Measurements from ENCODE around the gene CCND1.

The CCND1 gene

DNA sequence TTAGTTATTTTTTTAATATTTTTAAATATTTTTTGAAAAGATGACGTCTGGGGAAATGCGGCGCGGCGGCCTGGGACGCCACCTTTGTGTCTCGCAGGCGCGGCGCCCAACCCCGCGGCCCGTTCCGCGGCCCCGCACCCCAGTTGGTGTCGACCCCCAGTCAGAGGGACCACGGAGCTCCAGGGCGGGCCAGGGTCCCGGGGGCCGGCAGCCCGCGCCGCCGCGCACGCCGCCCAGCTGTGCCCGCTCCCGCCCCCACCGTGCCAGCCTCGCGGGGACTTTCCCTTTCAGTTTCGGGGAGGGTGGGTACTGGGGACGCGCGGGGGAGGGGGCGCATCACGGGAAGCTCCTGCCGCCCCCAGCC is 1.6 kb downstream of the CCND1 start:
- peak; percentile 45 for DNase-seq

DNA sequence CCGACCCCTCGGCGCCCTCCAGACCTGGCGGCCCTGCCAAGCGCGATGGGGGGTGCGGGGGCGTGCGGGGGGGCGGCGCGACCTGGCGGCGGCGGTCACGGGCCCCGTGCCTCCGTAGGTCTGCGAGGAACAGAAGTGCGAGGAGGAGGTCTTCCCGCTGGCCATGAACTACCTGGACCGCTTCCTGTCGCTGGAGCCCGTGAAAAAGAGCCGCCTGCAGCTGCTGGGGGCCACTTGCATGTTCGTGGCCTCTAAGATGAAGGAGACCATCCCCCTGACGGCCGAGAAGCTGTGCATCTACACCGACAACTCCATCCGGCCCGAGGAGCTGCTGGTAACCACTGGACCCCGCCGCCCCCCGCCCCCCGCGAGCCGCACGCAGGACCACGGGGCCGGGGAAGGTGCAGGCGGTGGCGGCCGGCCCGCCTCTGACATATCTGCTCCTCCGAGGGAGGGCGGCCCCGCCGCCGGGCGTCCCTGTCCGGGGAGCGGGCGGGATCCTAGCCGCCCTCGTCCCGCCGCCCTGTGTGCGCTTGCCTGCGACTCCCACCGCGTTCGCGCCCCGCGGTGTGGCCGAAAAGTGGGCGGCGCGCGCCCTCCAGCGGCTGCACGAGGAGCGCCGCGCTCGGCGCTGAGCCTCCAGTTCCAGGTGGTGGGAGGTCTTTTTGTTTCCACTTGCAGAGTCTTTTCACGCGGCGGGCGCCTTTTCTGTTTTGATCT is 2.1 kb downstream of the CCND1 start:
- DNase-seq = peak; percentile 88

DNA sequence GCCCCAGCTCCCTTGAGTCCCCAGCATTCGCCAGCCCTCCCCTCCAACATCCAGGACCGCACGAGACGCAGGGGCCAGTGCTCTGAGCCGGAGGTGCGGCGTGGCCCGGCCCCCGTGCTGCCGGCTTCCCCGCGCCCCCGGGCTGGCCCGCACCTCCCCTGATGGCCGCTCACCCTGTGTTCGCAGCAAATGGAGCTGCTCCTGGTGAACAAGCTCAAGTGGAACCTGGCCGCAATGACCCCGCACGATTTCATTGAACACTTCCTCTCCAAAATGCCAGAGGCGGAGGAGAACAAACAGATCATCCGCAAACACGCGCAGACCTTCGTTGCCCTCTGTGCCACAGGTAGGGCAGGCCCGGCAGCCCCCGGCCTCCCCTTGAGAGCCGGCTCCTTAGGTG is 2.7 kb downstream of the CCND1 start:
- DNase-seq = no peak

DNA sequence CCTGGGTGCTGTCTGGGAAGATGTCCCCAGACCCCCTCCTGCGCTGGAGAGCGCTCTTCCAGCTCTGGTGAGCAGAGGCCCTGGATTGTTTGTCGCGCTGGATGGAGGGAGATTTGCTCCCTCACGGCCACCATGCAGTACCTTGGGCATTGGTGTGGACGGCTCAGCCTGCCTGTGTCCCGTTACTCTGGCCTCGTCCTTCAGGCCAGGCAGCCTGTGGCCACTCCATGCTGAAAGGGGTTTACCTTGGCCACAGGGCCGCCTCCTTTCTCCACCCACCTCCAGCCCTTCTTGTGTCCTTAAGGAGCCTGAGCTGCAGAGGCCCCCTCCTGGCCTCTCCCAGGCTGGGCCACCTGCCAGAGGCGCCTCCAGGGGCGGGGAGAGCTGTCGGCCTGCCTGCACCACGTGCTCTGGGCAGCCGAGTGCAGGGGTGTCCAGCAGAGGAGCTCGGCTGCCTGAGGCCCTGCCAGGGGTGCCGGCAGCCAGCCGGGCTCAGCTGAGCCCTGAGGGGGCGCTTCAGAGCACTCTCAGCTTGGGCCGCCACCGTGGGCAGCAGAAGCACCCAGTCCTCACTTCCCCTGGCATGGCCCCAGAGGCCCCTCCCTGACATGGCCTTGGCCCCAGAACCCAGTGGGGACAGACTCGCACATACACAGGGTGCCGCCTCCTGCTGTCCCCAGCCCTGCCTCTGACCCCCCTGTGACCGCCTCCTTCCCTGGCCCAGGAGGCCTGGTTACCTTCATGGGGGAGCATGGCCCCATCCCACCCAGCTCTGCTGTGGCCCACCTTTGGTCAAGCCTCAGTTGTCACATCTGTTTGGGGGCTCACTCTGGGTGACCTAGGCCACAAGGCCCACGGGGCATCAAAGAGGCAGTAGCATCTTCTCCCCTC is 3.4 kb downstream of the CCND1 start:
- peak; percentile 70 for DNase-seq

DNA sequence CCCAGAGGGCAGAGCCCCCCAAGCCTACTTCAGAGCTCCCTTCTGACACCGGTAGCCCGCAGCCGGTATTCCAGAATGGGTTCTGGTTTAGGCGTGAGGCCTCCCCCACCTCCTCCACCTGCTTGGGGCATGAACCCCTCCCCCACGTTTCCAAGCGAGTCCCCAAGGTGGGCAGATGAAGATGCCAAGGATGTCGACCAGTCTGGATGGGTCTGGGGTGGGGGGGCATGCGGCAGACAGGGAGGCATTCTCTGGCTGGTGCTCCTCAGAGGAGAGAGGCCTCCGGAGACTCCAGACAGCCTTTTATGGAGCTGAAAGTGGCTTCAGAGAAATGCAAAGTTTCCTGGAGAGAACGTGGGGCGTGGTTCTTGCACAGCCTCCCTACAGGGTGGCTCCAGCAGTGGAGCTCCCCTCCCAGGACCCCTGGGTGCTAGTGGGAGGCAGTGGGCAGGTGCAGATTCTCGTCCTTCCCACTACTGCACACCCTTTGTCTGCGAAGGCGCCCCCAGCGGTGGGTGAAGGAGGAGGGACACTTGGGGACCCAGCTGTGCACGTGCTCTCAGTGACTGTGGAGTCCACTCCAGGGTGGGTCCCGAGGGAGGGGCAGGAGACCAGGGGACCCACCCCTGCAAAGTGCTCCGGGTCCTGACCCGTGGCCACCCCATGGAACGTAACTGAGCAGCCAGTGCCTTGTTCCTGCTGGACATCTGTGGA is 4.2 kb downstream of the CCND1 start:
- no peak for DNase-seq

DNA sequence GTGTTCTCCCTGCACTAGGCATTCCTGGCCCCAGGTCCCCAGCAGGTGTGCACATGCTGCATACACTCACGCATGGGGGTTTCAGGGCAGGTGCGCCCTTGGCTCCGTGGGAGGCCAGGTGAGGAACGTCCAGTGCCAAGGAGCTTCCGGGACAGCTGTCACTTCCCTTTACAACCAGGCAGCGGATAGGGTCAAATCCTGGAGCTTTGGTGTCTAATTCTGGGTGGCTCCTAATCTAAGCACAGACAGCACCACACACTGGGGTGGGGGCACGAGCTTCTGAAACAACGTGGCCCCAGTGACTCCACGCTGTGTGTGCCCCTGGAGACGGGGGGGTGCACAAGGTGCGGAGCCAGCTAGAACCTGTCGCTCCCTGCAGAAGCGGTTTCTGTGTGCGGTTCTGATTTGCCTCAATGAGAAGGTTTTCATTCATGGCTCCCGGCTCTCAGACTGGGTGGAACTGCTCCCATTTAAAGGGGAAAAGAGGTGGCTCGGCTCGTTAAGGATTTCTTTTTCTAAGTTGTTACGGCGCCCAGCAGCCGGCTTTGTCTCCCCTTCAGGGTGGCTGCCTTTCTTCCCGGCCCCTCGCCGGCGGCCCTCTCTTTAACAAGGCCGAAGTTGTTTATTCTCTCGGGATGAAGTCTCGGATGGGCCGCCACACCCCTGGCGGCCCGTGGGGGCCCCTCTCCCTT is 5.0 kb downstream of the CCND1 start:
- DNase-seq = no peak

DNA sequence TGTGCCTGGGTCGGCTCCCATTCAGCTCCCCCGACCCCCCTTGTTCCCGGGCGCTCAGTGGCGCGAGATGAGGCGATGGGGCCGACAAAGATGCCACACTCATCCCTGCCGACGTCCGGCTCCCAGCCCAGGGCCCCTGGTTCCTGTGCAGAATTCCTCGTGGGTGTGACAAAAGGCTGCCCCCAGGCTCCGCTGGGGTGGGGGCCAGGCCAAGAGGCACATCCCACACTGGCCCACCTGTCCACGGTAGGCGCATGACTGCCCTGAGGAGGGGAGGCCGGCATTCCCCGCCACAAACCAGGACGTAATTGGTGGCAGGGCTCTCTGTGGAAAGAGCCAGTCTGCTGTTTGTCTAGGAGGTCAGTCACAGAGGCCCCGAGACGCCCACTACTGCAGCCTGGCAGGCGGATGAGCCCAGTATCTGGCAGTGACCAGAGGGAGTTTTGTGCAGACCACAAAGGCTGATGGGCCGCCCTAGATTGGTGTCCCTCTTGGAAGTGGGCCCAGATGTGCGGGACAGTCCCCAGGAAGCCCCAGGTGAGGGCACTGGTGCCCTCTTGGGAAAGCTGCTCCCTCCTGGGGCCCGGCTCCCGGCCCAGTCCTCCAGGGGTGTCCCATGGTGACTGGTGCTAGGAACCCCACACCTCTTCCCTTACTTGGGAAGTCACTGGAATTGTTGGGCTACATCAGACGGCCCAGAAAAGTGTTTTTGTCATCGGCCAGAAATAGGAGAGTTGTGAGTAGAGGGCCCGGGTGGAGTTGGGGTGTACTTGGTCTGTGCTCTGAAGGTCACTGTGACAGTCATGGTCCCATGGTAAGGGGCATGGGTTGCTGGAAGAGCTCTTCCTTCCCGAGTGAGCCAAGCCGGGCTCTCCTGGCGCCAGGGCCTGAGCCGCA is 5.8 kb downstream of the CCND1 start:
- no peak for DNase-seq

DNA sequence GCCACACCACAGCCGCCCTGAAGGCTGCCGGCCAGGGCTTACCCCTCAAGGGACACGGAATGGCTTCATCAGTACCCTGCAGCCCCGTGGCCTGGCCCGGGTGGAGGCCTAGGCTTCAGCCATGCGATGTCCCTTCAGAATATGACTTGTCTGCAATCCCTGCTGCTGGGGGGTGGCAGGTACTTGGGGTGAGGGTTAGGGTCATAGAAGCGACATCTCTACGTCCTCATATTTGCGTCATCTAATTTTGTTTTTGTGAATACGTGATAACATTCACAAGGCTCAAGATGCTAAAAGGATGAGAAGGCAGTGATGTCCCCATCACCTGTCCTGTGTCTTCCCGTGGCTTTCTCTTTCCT is 6.4 kb downstream of the CCND1 start:
- DNase-seq = no peak

DNA sequence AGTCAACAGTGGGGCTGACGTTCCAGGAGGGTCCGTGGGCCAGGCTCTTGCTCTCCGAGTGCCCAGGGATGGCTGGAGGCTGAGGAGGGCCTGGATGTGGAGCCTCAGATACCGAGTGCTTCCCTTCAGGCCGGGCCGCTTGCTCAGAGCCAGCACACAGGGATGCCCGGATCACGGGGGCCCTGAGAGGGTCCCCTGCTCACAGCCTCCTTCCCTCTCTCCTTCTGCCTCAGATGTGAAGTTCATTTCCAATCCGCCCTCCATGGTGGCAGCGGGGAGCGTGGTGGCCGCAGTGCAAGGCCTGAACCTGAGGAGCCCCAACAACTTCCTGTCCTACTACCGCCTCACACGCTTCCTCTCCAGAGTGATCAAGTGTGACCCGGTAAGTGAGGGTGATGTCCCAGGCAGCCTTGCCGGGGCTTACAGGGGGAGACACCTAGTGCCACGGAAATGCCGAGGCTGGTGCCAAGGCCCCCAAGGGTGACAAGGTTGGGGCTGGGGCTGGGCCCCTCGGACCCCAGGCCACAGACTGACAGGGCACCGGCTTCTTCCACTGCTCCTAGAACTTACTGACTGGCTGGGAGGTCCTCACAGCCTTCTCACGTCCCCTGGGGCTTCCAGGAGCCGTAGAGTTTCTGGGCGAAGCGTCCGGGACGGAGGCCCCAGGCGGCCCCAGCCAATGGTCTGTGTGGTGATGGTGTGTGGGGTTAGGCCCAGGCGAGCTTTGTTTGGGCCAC is 7.0 kb downstream of the CCND1 start:
- DNase-seq = no peak

DNA sequence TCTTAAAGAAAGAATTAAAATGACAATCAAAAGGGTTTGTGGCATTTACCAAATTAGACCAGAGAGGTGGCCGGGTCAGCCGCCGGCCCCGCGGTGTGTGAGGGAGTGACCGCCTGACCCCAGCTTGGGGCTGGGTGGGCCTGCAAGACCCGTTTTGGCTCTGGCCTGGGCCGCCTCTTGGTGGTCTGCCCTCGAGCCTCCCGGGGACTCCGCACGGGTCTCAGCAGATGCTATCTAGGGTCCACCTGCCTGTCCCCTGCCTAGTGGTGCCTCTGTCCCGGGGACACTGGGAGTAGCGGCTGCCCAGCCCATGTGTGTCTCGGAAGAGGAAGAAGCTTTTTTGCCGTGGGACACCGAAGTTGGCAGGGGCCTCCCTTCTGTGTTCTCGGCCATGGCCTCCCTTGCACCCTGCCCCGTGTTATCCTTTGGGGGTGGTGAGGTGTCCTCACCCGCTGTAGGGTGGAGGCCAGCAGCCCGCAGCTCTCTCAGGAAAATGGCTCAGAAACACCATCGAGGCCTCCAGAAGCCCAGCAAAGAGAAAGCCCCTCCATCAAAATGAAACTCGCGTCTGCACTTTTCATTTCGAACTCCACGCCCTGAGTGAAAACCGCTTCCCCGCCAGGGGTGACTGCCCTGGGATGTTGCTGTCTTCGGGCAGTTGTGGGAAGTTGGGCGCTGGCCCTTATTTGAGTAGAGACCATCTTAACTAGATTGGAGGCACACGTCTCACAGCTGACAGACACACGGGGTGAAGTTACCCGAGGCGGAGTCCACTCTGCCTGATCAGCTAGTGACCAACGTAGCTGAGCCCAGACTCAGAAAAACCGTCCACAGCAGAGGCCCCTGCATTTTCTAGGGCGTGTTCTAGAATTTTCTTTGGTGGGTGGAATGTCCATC is 8.0 kb downstream of the CCND1 start:
- no peak for DNase-seq

DNA sequence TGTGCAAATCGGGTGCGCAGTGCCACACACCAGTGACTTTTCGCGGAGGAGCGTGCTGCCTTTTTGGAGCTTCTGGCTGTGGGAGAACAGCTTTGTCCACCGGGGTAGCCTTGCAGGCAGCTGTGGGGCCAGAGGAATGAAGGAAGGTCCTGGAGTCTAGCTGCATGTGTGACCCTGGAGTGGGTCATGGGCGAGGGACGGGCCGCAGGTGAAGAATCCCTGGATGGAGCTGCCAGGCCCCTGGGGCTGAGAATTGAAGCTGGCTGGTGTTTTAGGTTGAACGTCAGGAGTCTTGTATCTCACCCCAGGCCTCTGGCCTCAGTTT is 8.6 kb downstream of the CCND1 start:
- no peak for DNase-seq

DNA sequence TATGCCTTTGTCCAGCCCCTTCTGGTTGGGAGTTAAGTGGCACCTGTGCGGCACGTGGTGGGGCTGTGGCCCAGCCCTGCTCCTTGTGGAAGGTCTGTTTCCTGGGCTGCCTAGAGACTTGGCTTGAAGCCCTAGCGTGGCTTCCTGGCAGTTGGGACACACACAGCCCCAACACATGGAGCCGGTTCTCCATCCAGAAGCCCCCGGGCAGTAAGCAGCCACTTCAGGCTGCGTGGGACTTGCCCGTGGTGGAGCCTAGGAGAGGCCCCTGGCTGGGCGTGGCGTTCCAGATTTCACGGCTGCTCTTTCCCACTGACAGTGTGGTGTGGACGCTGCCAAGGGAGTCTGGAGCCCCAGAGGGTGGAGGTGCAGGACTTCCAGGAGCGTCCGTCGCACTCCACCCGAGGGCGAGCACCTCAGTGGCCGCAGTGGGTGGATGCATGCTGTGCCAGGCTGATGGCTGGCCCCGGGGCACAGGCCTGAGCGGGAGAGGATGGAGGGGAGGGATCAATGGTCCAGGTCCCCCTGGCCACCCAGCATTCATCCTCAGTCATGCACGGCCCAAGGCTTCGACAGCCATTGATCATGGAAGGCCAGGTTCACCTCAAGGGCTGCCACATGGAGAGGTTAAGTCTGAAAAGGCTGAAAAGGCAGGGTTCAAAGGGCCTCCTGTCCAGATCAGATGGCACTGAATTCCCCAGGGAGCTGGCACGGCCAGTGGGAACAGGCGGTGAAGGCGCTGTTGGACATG is 9.3 kb downstream of the CCND1 start:
- DNase-seq = no peak

DNA sequence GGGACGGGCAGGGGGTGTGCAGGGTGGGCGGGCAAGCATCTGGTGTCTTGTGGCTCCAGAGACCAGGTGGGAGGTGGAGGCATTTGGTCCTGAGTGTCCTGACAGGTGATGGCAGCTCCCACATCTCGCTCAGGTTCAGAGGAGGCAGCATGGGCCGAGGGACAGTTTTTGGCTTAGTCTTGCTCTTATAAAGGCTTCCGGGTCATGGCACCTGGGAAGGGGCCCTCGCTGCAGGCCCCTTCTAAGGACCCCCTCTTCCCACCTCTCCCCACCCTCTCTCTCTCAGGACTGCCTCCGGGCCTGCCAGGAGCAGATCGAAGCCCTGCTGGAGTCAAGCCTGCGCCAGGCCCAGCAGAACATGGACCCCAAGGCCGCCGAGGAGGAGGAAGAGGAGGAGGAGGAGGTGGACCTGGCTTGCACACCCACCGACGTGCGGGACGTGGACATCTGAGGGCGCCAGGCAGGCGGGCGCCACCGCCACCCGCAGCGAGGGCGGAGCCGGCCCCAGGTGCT is 9.9 kb downstream of the CCND1 start:
- DNase-seq = no peak

DNA sequence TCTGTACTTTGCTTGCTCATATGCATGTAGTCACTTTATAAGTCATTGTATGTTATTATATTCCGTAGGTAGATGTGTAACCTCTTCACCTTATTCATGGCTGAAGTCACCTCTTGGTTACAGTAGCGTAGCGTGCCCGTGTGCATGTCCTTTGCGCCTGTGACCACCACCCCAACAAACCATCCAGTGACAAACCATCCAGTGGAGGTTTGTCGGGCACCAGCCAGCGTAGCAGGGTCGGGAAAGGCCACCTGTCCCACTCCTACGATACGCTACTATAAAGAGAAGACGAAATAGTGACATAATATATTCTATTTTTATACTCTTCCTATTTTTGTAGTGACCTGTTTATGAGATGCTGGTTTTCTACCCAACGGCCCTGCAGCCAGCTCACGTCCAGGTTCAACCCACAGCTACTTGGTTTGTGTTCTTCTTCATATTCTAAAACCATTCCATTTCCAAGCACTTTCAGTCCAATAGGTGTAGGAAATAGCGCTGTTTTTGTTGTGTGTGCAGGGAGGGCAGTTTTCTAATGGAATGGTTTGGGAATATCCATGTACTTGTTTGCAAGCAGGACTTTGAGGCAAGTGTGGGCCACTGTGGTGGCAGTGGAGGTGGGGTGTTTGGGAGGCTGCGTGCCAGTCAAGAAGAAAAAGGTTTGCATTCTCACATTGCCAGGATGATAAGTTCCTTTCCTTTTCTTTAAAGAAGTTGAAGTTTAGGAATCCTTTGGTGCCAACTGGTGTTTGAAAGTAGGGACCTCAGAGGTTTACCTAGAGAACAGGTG is 11.1 kb downstream of the CCND1 start:
- DNase-seq = no peak

DNA sequence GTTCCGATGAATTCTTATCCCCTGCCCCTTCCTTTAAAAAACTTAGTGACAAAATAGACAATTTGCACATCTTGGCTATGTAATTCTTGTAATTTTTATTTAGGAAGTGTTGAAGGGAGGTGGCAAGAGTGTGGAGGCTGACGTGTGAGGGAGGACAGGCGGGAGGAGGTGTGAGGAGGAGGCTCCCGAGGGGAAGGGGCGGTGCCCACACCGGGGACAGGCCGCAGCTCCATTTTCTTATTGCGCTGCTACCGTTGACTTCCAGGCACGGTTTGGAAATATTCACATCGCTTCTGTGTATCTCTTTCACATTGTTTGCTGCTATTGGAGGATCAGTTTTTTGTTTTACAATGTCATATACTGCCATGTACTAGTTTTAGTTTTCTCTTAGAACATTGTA is 12.0 kb downstream of the CCND1 start:
- no peak for DNase-seq

DNA sequence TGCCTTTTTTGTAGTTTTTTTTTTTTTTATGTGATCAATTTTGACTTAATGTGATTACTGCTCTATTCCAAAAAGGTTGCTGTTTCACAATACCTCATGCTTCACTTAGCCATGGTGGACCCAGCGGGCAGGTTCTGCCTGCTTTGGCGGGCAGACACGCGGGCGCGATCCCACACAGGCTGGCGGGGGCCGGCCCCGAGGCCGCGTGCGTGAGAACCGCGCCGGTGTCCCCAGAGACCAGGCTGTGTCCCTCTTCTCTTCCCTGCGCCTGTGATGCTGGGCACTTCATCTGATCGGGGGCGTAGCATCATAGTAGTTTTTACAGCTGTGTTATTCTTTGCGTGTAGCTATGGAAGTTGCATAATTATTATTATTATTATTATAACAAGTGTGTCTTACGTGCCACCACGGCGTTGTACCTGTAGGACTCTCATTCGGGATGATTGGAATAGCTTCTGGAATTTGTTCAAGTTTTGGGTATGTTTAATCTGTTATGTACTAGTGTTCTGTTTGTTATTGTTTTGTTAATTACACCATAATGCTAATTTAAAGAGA is 12.5 kb downstream of the CCND1 start:
- no peak for DNase-seq

DNA sequence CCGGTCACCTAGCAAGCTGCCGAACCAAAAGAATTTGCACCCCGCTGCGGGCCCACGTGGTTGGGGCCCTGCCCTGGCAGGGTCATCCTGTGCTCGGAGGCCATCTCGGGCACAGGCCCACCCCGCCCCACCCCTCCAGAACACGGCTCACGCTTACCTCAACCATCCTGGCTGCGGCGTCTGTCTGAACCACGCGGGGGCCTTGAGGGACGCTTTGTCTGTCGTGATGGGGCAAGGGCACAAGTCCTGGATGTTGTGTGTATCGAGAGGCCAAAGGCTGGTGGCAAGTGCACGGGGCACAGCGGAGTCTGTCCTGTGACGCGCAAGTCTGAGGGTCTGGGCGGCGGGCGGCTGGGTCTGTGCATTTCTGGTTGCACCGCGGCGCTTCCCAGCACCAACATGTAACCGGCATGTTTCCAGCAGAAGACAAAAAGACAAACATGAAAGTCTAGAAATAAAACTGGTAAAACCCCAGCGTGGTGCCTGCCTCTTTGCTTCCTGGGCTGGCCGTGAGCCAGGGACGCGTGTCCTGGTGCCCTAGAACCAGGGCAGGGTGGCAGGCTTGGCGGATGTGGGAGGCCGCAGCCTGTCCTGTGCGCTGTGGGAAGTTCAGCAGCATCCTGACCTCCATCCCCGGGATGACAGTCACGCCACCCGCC is 13.2 kb downstream of the CCND1 start:
- DNase-seq = no peak

All from hematopoietic multipotent progenitor cell treated with erythropoietin and hydrocortisone succinate and interleukin-3 and kit ligand, for 6 days (in vitro differentiated cells).